ENCODE results near the gene SRP72. TPM values are rescaled to one million over a fixed set of nuclear protein-coding genes. Genes with fewer than 3 reads are reported as not detected.

SRP72 gene
- total and polyA plus RNA-seq, 2 of the 8 experiments (the other 6 are each of a cell fraction or from before 2014, with no cell fraction given): 37.7 to 144 TPM

- Histone ChIP-seq H3K27me3 (replicated peaks in 1 of 4; ENCODE audit: control insufficient read depth in 3 of 4, extremely low read depth in 1 of 4, insufficient read depth in 3 of 4, low read length in 3 of 4) (no peaks in the 10 kb centered on the region), H3K23ac (ENCODE audit: insufficient read length) (no peak overlapping the region), H2BK120ac (replicated peaks; ENCODE audit: low read depth, low read length) (no peak overlapping the region), H4K8ac (ENCODE audit: extremely low read depth, insufficient read depth, low read length) (no peak overlapping the region), H3K9ac (replicated peaks in 1 of 4; ENCODE audit: extremely low read depth in 1 of 4, low read depth in 3 of 4, low read length in 3 of 4) (no peak overlapping the region), H3K27ac (ENCODE audit: low read depth, low read length) (no peak overlapping the region), H2BK20ac (ENCODE audit: low read length) (no peak overlapping the region), H3K56ac (replicated peaks; ENCODE audit: insufficient read length, low read depth, low read length) (no peak overlapping the region), H3K23me2 (ENCODE audit: low read depth, low read length) (peaks cover 10% of the 10 kb centered on the region), H3K18ac (ENCODE audit: extremely low read depth, low read length) (no peak overlapping the region), H4K91ac (replicated peaks; ENCODE audit: insufficient read length, low read length) (no peak overlapping the region), H3K79me2 (ENCODE audit: control insufficient read depth in 1 of 2, insufficient read depth in 2 of 2, low read length in 2 of 2) (peaks cover 42 to 92% of the 10 kb centered on the region in 2 experiments), H3K14ac (ENCODE audit: insufficient read length) (no peak overlapping the region), H3K4me1 (replicated peaks in 1 of 4; ENCODE audit: control insufficient read depth in 3 of 4, insufficient read depth in 4 of 4, low read length in 3 of 4) (peaks cover 0 to 2% (median 0%) of the 10 kb centered on the region in 4 experiments; a peak in 3 of 7 replicates), H3K4me3 (ENCODE audit: extremely low read depth in 1 of 4, insufficient read depth in 2 of 4, low read depth in 3 of 4, low read length in 4 of 4) (peak overlapping the region; percentile 87 to 96 (median 90); a peak in 5 of 8 replicates), H2AFZ (ENCODE audit: low read length) (no peak overlapping the region), H4K5ac (ENCODE audit: insufficient read length, low read depth, low read length) (no peak overlapping the region), H2AK5ac (ENCODE audit: low read depth, low read length) (no peak overlapping the region), H3K4ac (replicated peaks; ENCODE audit: insufficient read length, low read depth, low read length) (no peak overlapping the region), H2BK5ac (ENCODE audit: low read depth, low read length) (no peak overlapping the region), H3K4me2 (ENCODE audit: insufficient read depth in 1 of 2, low read depth in 2 of 2, low read length in 2 of 2) (peak overlapping the region; percentile 59 to 71), H4K20me1 (replicated peaks in 1 of 2; ENCODE audit: control insufficient read depth in 1 of 2, insufficient read depth in 2 of 2, low read length in 2 of 2) (peaks cover 8 to 12% of the 10 kb centered on the region in 2 experiments), H2BK12ac (ENCODE audit: low read depth, low read length) (no peak overlapping the region), H3K9me3 (ENCODE audit: insufficient read depth in 2 of 2, low read depth in 1 of 2, low read length in 1 of 2) (no peaks in the 10 kb centered on the region), H2BK15ac (ENCODE audit: low read length) (no peak overlapping the region), H3K79me1 (ENCODE audit: low read depth, low read length) (no peaks in the 10 kb centered on the region), H3K36me3 (ENCODE audit: control insufficient read depth in 2 of 4, insufficient read depth in 4 of 4, low read length in 3 of 4) (peaks cover 0 to 7% (median 0%) of the 10 kb centered on the region in 4 experiments; a peak in 1 of 8 replicates)
- FAIRE-seq (no peak), DNase-seq (ENCODE audit: low read depth in 1 of 2, low spot score in 2 of 2) (no peak)
- CTCF ChIA-PET (ENCODE audit: partially characterized antibody): interaction anchor here (1.1 to 3.3 kb wide), 3 partner anchors 8 to 30 kb away, joined by 3 to 16 read pairs (median 3); no protein-coding TSS in a partner anchor
- POLR2A ChIA-PET (ENCODE audit: partially characterized antibody): interaction anchor here (0.7 to 7.7 kb wide), 8 partner anchors 11 to 192 kb away, joined by 3 to 96 read pairs (median 5); partner anchors contain the start of gene AASDH
These were observed 34.1 kb upstream of the SRP72 start for GRCh38 chr4:56433280-56433679.
